IMR-90 (cell line): ENCODE data around the gene CDK7.

Experiments
- BHLHE40 ChIP-seq: fragments of 150-350 bp; IDR thresholded peaks from 2 replicates; pipeline ENCODE4 v1.6.1; 2016; ENCODE audit warnings: mild to moderate bottlenecking, low read depth, low read length
- MAZ ChIP-seq: IDR thresholded peaks from 2 replicates; pipeline ENCODE4 v1.6.1; 2012; ENCODE audit warnings: low read depth, mild to moderate bottlenecking, low read length, improper control_type of control experiment, moderate library complexity, borderline replicate concordance
- SMC3 ChIP-seq: fragments of 150-350 bp; IDR thresholded peaks from 2 replicates; pipeline ENCODE4 v1.6.1; 2016; ENCODE audit warnings: low read depth, mild to moderate bottlenecking, antibody characterized with exemption, low read length, moderate library complexity
- TF ChIP-seq, protein P1 (sequence below): conservative IDR thresholded peaks from 2 replicates; pipeline ENCODE4 v1.5.1; 2012; ENCODE audit warnings: mild to moderate bottlenecking, low read depth, low read length, improper control_type of control experiment
- TF ChIP-seq, protein P2 (sequence below): fragments of 150-350 bp; IDR thresholded peaks from 2 replicates; pipeline ENCODE4 v1.6.1; 2017; ENCODE audit warnings: mild to moderate bottlenecking, antibody characterized with exemption, low read length, low read depth

DNA sequence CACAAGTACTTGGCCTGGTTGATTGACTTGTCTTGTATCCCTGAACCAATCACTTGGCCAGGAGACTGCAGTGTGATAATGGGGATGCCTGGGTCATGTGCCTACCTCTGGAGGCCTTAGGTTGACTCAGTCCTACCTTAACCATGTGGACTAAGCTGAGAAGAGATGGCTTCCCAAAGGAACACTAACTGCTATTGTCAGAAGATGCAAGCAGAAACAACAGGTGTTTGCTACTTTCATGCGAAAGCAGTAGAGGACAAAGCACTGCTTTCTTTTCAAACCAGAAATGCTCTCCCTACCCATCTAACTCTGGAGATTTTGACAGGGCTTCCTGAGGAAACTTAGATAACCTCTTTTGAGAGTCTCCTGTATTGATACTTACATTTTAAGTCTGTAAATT is 22.9 kb downstream of the CDK7 start:
- TF ChIP-seq, protein P1, sequence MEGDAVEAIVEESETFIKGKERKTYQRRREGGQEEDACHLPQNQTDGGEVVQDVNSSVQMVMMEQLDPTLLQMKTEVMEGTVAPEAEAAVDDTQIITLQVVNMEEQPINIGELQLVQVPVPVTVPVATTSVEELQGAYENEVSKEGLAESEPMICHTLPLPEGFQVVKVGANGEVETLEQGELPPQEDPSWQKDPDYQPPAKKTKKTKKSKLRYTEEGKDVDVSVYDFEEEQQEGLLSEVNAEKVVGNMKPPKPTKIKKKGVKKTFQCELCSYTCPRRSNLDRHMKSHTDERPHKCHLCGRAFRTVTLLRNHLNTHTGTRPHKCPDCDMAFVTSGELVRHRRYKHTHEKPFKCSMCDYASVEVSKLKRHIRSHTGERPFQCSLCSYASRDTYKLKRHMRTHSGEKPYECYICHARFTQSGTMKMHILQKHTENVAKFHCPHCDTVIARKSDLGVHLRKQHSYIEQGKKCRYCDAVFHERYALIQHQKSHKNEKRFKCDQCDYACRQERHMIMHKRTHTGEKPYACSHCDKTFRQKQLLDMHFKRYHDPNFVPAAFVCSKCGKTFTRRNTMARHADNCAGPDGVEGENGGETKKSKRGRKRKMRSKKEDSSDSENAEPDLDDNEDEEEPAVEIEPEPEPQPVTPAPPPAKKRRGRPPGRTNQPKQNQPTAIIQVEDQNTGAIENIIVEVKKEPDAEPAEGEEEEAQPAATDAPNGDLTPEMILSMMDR, result no peak
- TF ChIP-seq BHLHE40 (no peak), SMC3 (no peak), MAZ (no peak)
- TF ChIP-seq, protein P2, sequence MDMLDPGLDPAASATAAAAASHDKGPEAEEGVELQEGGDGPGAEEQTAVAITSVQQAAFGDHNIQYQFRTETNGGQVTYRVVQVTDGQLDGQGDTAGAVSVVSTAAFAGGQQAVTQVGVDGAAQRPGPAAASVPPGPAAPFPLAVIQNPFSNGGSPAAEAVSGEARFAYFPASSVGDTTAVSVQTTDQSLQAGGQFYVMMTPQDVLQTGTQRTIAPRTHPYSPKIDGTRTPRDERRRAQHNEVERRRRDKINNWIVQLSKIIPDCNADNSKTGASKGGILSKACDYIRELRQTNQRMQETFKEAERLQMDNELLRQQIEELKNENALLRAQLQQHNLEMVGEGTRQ, result no peak
